Dermis blood vessel endothelial cell (primary cell): ENCODE data around the gene SLC25A1. TPM values are rescaled to one million over a fixed set of nuclear protein-coding genes. Genes with fewer than 3 reads are reported as not detected.
A peak's percentile ranks its signal among the peaks of the same experiment; 100 is the strongest.

Source experiments
- DNase-seq: peaks from one replicate; pipeline ENCODE4 v3.0.0; 2010
- total RNA-seq: library from RNA; depleted of rRNA; stranded (reverse); fragments of >200 nt; gene quantifications from 2 replicates; pipeline ENCODE4 v1.2.3, GENCODE V29; 2014

The SLC25A1 gene
- 87.3 and 175 TPM in 2 replicates for total RNA-seq

GRCh38 chr22:19178657-19179496, at the start of gene SLC25A1:
Gene SLC25A1, minus strand, starts transcription at chr22:19178736. Its CDS starts 63 bp downstream, at chr22:19178673.
- peak; percentile 90 for DNase-seq

- DNase-seq, result no peak
Measured at GRCh38 chr22:19228179-19228578, 49.6 kb upstream of the SLC25A1 start.

GRCh38 chr22:19226428-19226827, 47.9 kb upstream of the SLC25A1 start:
- DNase-seq, result no peak

GRCh38 chr22:19225560-19225959, 47.0 kb upstream of the SLC25A1 start:
- no peak for DNase-seq

- no peak for DNase-seq
Measured at GRCh38 chr22:19224985-19225384, 46.4 kb upstream of the SLC25A1 start.

GRCh38 chr22:19224557-19224956, 46.0 kb upstream of the SLC25A1 start:
- DNase-seq, result no peak

- DNase-seq, result no peak
Measured at GRCh38 chr22:19223617-19224016, 45.1 kb upstream of the SLC25A1 start.

- no peak for DNase-seq
Measured at GRCh38 chr22:19223110-19223509, 44.6 kb upstream of the SLC25A1 start.

- DNase-seq, result no peak
Measured at GRCh38 chr22:19222242-19223005, 43.9 kb upstream of the SLC25A1 start.

GRCh38 chr22:19220867-19221266, 42.3 kb upstream of the SLC25A1 start:
- DNase-seq, result no peak

GRCh38 chr22:19218541-19219233, 40.2 kb upstream of the SLC25A1 start:
- no peak for DNase-seq

- DNase-seq, result no peak
Measured at GRCh38 chr22:19216579-19216978, 38.0 kb upstream of the SLC25A1 start.

- DNase-seq, result no peak
Measured at GRCh38 chr22:19215360-19215759, 36.8 kb upstream of the SLC25A1 start.

GRCh38 chr22:19214078-19214473, 35.5 kb upstream of the SLC25A1 start:
- no peak for DNase-seq

- DNase-seq, result no peak
Measured at GRCh38 chr22:19213442-19214077, 35.0 kb upstream of the SLC25A1 start.

GRCh38 chr22:19213001-19213400, 34.5 kb upstream of the SLC25A1 start:
- no peak for DNase-seq

- no peak for DNase-seq
Measured at GRCh38 chr22:19212302-19212870, 33.9 kb upstream of the SLC25A1 start.

- no peak for DNase-seq
Measured at GRCh38 chr22:19210188-19210587, 31.7 kb upstream of the SLC25A1 start.

GRCh38 chr22:19208287-19208847, 29.8 kb upstream of the SLC25A1 start:
- DNase-seq, result no peak

GRCh38 chr22:19207884-19208283, 29.3 kb upstream of the SLC25A1 start:
- DNase-seq, result no peak

- no peak for DNase-seq
Measured at GRCh38 chr22:19207401-19207808, 28.9 kb upstream of the SLC25A1 start.

- DNase-seq, result no peak
Measured at GRCh38 chr22:19206287-19206686, 27.8 kb upstream of the SLC25A1 start.
